Keratinocyte (primary cell): ENCODE data around the gene OR2T10. TPM values are rescaled to one million over a fixed set of nuclear protein-coding genes. Genes with fewer than 3 reads are reported as not detected.
"Not testable (repeated sequence)": the region's sequence is repeated elsewhere in the genome, so short reads cannot be mapped to it uniquely, and the experiment has no call there.

ENCODE experiments used
- DNase-seq: peaks from one replicate; pipeline ENCODE4 v3.0.0-alpha.2; 2011; ENCODE audit warnings: low read depth, missing footprints, low spot score
- FAIRE-seq: peaks from 2 replicates; lab custom pipeline; 2011; peaks lifted over from hg19 to GRCh38; lab: Jason Lieb, UNC
- H2AFZ ChIP-seq: 2 replicates; pipeline ENCODE4 v1.6.0; 2012; ENCODE audit warnings: low read length, control low read depth, inconsistent platforms; ENCODE audit not compliant: control insufficient read depth
- H3K27ac ChIP-seq: 2 replicates; pipeline ENCODE4 v1.5.1; 2011; ENCODE audit warnings: low read length; ENCODE audit not compliant: control insufficient read depth, insufficient read depth
- H3K27me3 ChIP-seq: 3 replicates; pipeline ENCODE4 v1.6.0; 2011; ENCODE audit warnings: low read length; ENCODE audit not compliant: control insufficient read depth, insufficient read depth; ENCODE audit errors: extremely low read depth
- H3K36me3 ChIP-seq, 2 experiments: 2 replicates in 1 of 2; 3 replicates in 1 of 2; pipeline ENCODE4 v1.5.1; 2011; ENCODE audit warnings: low read length in 2 of 2, mild to moderate bottlenecking in 1 of 2; ENCODE audit not compliant: control insufficient read depth in 2 of 2, insufficient read depth in 2 of 2; ENCODE audit errors: extremely low read depth in 1 of 2
- H3K4me1 ChIP-seq: 3 replicates; pipeline ENCODE4 v1.5.1; 2011; ENCODE audit warnings: low read length; ENCODE audit not compliant: control insufficient read depth, insufficient read depth; ENCODE audit errors: extremely low read depth
- H3K4me2 ChIP-seq: 3 replicates; pipeline ENCODE4 v1.6.0; 2011; ENCODE audit warnings: low read depth, low read length; ENCODE audit not compliant: control insufficient read depth, insufficient read depth; ENCODE audit errors: extremely low read depth
- H3K4me3 ChIP-seq, 3 experiments: fragments of 200-600 bp in 1 of 3; sonication (generic) in 1 of 3; 2 replicates in 2 of 3; 3 replicates in 1 of 3; pipeline ENCODE4 v1.5.1; 2011 to 2016; ENCODE audit warnings: low read length in 3 of 3, mild to moderate bottlenecking in 3 of 3, control low read depth in 2 of 3, inconsistent platforms in 1 of 3, low read depth in 1 of 3, mixed read lengths in 1 of 3, mixed run types in 1 of 3, moderate library complexity in 1 of 3; ENCODE audit not compliant: control insufficient read depth in 2 of 3, insufficient read depth in 2 of 3; ENCODE audit errors: extremely low read depth in 1 of 3
- H3K79me2 ChIP-seq: 2 replicates; pipeline ENCODE4 v1.6.0; 2012; ENCODE audit warnings: low read length; ENCODE audit not compliant: control insufficient read depth, insufficient read depth
- H3K9ac ChIP-seq: 3 replicates; pipeline ENCODE4 v1.6.0; 2011; ENCODE audit warnings: low read length; ENCODE audit not compliant: control insufficient read depth, insufficient read depth; ENCODE audit errors: extremely low read depth
- H3K9me1 ChIP-seq: 3 replicates; pipeline ENCODE4 v1.6.0; 2011; ENCODE audit warnings: low read length; ENCODE audit not compliant: control insufficient read depth, insufficient read depth; ENCODE audit errors: extremely low read depth
- H3K9me3 ChIP-seq: 2 replicates; pipeline ENCODE4 v1.5.1; 2012; ENCODE audit warnings: low read depth, low read length; ENCODE audit not compliant: control insufficient read depth
- H4K20me1 ChIP-seq: 3 replicates; pipeline ENCODE4 v1.6.0; 2011; ENCODE audit warnings: low read length; ENCODE audit not compliant: control insufficient read depth, insufficient read depth; ENCODE audit errors: extremely low read depth
- dilution Hi-C: fragments of 300-500 bp; cut with MboI; formaldehyde crosslinking; loops from one replicate; pipeline ENCODE4 v1.7.0; 2020; ENCODE audit warnings: low sequenced_read_pairs; ENCODE audit not compliant: extremely low pct_ligation_motif_present
- polyA plus RNA-seq, 5 experiments: library from polyadenylated mRNA; depleted of rRNA in 3 of 5; stranded (reverse) in 3 of 5; stranded (forward) in 1 of 5; unstranded in 1 of 5; fragments of >200 nt; gene quantifications; 1 replicate in 1 of 5; 2 replicates in 3 of 5; 3 replicates in 1 of 5; pipeline versions ENCODE4 v1.2.1 to v1.2.3, GENCODE V29; 2011 to 2012; ENCODE audit warnings: missing spikeins in 2 of 5, low read depth in 1 of 5, low replicate concordance in 1 of 5

The OR2T10 gene
- polyA plus RNA-seq, 1 donor (not counting 4 experiments of a cell fraction or from before 2014, with no cell fraction given) = not detected

DNA sequence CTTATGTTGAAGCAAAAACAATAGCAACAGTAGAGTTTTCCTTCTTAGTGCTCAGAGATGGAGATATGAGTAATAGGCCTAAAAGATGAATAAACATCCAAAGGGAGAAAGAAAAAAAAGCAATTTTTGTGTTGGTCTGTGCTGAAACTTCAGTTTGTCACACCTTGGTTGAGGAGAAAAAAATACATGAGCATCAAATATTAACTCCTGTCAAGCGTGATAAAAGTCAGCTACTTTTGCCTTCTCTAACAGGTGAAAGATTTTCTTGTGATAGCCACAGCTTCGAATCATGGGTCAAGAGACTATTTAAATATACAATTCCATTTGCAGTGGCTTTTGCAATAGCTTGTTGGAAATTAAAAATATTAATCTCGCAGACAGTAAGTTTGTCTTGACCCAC is 43.4 kb upstream of the OR2T10 start:
- not testable (repeated sequence) for FAIRE-seq, H3K9ac ChIP-seq

DNA sequence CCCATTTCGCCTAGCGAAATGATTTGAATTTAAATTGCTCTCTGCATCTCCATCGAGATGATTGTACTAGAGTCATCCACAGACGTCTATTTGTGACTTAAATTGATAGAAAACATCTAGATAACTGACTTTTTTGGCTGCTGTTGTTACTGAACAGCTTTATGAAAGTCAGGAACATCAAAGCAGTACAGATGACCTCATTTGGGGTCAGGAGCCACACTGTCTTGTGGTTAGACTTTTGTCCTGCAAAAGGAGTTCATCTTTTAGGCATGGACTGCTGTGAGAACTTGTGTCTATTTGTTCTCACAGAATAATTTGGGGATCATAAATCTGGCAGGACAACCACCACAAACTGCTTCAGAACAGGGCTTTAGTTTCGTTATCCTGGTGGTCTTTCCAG is 42.2 kb upstream of the OR2T10 start:
- H3K27ac ChIP-seq, dilution Hi-C loops, H3K4me1 ChIP-seq, H3K9me1 ChIP-seq, H3K9me3 ChIP-seq, H4K20me1 ChIP-seq, H2AFZ ChIP-seq, H3K79me2 ChIP-seq, H3K36me3 ChIP-seq, H3K4me2 ChIP-seq, H3K4me3 ChIP-seq, DNase-seq, H3K27me3 ChIP-seq, H3K9ac ChIP-seq, FAIRE-seq: not testable (repeated sequence)

More for the DNA sequence above, 43.4 kb upstream of the OR2T10 start:
- H3K9me1 ChIP-seq, H3K4me3 ChIP-seq, H2AFZ ChIP-seq, H3K9me3 ChIP-seq, H3K27ac ChIP-seq, H4K20me1 ChIP-seq, H3K4me2 ChIP-seq, H3K4me1 ChIP-seq, H3K79me2 ChIP-seq, DNase-seq, H3K36me3 ChIP-seq, H3K27me3 ChIP-seq, dilution Hi-C loops: not testable (repeated sequence)

GRCh38 chr1:248636612-248637011 is 39.1 kb upstream of the OR2T10 start:
- H2AFZ ChIP-seq, DNase-seq, H3K9me3 ChIP-seq, dilution Hi-C loops, H3K4me3 ChIP-seq, H4K20me1 ChIP-seq, H3K9ac ChIP-seq, H3K27ac ChIP-seq, H3K4me1 ChIP-seq, H3K36me3 ChIP-seq, FAIRE-seq, H3K27me3 ChIP-seq, H3K9me1 ChIP-seq, H3K79me2 ChIP-seq, H3K4me2 ChIP-seq: not testable (repeated sequence)

GRCh38 chr1:248634991-248635390 is 37.5 kb upstream of the OR2T10 start, which contains the start of gene OR2T11:
Gene OR2T11 (minus strand): TSS chr1:248635091. CDS start chr1:248627128, 7,963 bp downstream.
- H3K9me1 ChIP-seq, H3K9ac ChIP-seq, H2AFZ ChIP-seq, DNase-seq, H3K36me3 ChIP-seq, H3K4me3 ChIP-seq, dilution Hi-C loops, H3K4me2 ChIP-seq, FAIRE-seq, H3K27ac ChIP-seq, H4K20me1 ChIP-seq, H3K79me2 ChIP-seq, H3K4me1 ChIP-seq, H3K27me3 ChIP-seq, H3K9me3 ChIP-seq: not testable (repeated sequence)
